NK-92 (cell line): ENCODE measurements around the gene AADAC.
"Not testable (repeated sequence)": the region's sequence is repeated elsewhere in the genome, so short reads cannot be mapped to it uniquely, and the experiment has no call there.

ENCODE experiments used
- DNase-seq: peaks from one replicate; lab custom pipeline; 2025; ENCODE audit not compliant: unreplicated experiment; lab: John Stamatoyannopoulos, UW

The AADAC gene

GRCh38 chr3:151813799-151814198 lies at the start of gene AADAC:
Gene AADAC (plus strand): TSS chr3:151814116. CDS start chr3:151814163, 47 bp downstream.
- no peak for DNase-seq

GRCh38 chr3:151764699-151765098 lies 49.2 kb upstream of the AADAC start:
- DNase-seq, result not testable (repeated sequence)

- no peak for DNase-seq
These were observed 48.2 kb upstream of the AADAC start for GRCh38 chr3:151765685-151766084.

GRCh38 chr3:151766454-151766853 lies 47.5 kb upstream of the AADAC start:
- DNase-seq, result no peak

GRCh38 chr3:151768393-151768930 lies 45.5 kb upstream of the AADAC start:
- no peak for DNase-seq

- DNase-seq, result no peak
These were observed 44.7 kb upstream of the AADAC start for GRCh38 chr3:151769175-151769574.

- DNase-seq, result no peak
These were observed 43.0 kb upstream of the AADAC start for GRCh38 chr3:151770956-151771355.

GRCh38 chr3:151772825-151773480 lies 41.0 kb upstream of the AADAC start:
- no peak for DNase-seq

- DNase-seq, result no peak
These were observed 39.7 kb upstream of the AADAC start for GRCh38 chr3:151774235-151774634.

- no peak for DNase-seq
These were observed 39.0 kb upstream of the AADAC start for GRCh38 chr3:151774910-151775309.

GRCh38 chr3:151775314-151776258 lies 38.3 kb upstream of the AADAC start:
- DNase-seq, result no peak

- no peak for DNase-seq
These were observed 37.6 kb upstream of the AADAC start for GRCh38 chr3:151776259-151776740.

- no peak for DNase-seq
These were observed 36.0 kb upstream of the AADAC start for GRCh38 chr3:151777880-151778279.

- DNase-seq, result no peak
These were observed 26.3 kb upstream of the AADAC start for GRCh38 chr3:151787626-151788025.

- no peak for DNase-seq
These were observed 25.5 kb upstream of the AADAC start for GRCh38 chr3:151788401-151788800.

GRCh38 chr3:151789853-151790463 lies 24.0 kb upstream of the AADAC start:
- DNase-seq, result no peak

GRCh38 chr3:151790763-151791162 lies 23.2 kb upstream of the AADAC start:
- DNase-seq, result not testable (repeated sequence)

GRCh38 chr3:151792411-151792810 lies 21.5 kb upstream of the AADAC start:
- DNase-seq, result no peak

GRCh38 chr3:151793636-151794035 lies 20.3 kb upstream of the AADAC start:
- no peak for DNase-seq

- no peak for DNase-seq
These were observed 19.8 kb upstream of the AADAC start for GRCh38 chr3:151794080-151794479.

GRCh38 chr3:151795276-151795675 lies 18.6 kb upstream of the AADAC start:
- DNase-seq, result no peak
